Skeletal muscle satellite cell (primary cell): Measurements from ENCODE around the gene STK16.

Source experiments
- H3K27me3 ChIP-seq: 2 replicates; pipeline ENCODE4 v1.7.0; 2013; ENCODE audit warnings: low read length; ENCODE audit not compliant: control insufficient read depth, insufficient read depth
- H3K36me3 ChIP-seq: 2 replicates; pipeline ENCODE4 v1.7.0; 2013; ENCODE audit warnings: mild to moderate bottlenecking, control low read depth, low read length; ENCODE audit not compliant: insufficient read depth
- H3K4me1 ChIP-seq: 2 replicates; pipeline ENCODE4 v1.7.0; 2013; ENCODE audit warnings: low read length; ENCODE audit not compliant: control insufficient read depth, insufficient read depth
- H3K4me2 ChIP-seq: 2 replicates; pipeline ENCODE4 v1.7.0; 2013; ENCODE audit warnings: mild to moderate bottlenecking, low read length
- H3K4me3 ChIP-seq: 2 replicates; pipeline ENCODE4 v1.7.0; 2013; ENCODE audit warnings: low read length
- H3K9ac ChIP-seq: 2 replicates; pipeline ENCODE4 v1.7.0; 2013; ENCODE audit warnings: mild to moderate bottlenecking, low read depth, low read length, moderate library complexity
- H3K9me3 ChIP-seq: replicated peaks from 2 replicates; pipeline ENCODE4 v1.7.0; 2013; ENCODE audit warnings: mild to moderate bottlenecking, control low read depth, low read length

The STK16 gene

DNA sequence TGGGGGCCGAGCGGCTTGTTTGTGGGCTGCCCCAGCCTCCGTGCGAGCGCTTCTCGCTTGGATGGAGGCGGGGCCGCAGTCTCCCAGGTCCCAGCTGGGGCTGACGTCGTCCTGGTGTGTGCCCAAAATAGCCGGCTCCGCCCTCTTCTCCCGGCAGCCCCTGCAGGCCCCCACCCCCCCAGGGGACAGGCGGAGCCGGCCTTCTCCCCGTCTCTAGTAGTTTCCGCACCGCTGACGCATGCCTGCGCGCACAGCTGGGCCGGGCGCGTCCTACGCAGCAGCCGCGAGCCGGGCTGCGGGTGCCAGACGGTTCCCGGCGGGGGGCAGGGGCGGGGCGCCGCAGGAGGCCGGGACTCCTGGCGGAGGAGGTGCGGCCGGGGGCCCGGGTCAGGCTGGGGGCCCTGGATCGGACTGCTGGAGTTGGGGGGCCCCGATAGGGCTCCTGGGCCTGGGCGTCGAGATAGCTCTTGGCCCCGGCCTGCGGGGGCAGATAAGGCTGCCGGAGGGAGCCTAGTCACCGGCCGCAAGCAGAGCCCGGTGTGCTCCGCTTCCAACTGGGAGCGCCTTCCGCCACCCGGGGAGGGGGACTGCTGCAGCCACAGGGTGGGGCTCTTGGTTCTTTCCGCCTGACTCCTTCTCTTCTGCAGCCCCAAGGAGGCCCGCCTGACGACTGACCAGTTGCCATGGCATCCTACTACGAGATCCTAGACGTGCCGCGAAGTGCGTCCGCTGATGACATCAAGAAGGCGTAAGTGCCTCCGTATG lies 34.1 kb downstream of the STK16 start, which contains the start of gene DNAJB2:
TSS of gene DNAJB2 (plus strand) at position 216 of the 765 bp plus-strand sequence. CDS start at position 684, 468 bp downstream.
- H3K9me3 ChIP-seq = no peaks in the 10 kb centered on the region
- no peaks in the 10 kb centered on the region for H3K27me3 ChIP-seq
- H3K4me1 ChIP-seq = peaks cover 28% of the 10 kb centered on the region
- peak within 1 kb of the TSS; percentile 90 for H3K9ac ChIP-seq
- peak within 1 kb of the TSS; percentile 95 for H3K4me2 ChIP-seq
- peaks cover 26% of the 10 kb centered on the region for H3K36me3 ChIP-seq
- peak within 1 kb of the TSS; percentile 73 for H3K4me3 ChIP-seq

DNA sequence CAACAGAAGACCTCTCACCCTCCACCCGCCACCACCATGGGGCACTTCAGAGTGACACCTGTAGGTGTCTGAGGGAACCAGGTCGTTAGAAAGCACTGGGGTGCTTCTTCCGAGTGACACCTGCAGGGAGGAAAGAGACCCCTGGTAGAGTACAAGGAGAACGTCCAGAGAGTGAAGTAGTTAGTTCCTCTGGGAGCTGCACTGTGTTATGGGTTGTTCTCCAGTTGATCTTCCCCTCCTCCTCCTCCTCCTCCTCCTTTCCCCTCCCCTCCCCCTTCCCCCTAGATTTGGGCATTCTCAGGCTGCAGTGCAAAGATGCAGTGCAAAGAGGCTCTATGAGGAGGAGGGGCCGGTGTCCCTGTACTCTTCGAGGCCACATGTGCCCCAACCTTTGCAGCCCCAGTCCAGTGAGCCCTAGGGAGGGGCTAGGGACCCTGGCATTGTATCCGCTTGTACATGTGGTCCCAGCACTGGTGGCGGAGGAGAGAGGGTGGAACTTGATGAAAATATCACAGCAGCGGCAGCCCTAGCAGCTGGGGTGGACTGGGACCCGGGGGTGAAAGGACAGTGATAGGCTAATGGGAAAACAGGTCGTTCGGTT lies 34.7 kb downstream of the STK16 start:
- Histone ChIP-seq H3K4me1 (peaks cover 21% of the 10 kb centered on the region), H3K9ac (peak overlapping the region; percentile 90), H3K4me2 (peak overlapping the region; percentile 95), H3K4me3 (peak overlapping the region; percentile 73), H3K36me3 (peaks cover 31% of the 10 kb centered on the region), H3K27me3 (no peaks in the 10 kb centered on the region), H3K9me3 (no peaks in the 10 kb centered on the region)

DNA sequence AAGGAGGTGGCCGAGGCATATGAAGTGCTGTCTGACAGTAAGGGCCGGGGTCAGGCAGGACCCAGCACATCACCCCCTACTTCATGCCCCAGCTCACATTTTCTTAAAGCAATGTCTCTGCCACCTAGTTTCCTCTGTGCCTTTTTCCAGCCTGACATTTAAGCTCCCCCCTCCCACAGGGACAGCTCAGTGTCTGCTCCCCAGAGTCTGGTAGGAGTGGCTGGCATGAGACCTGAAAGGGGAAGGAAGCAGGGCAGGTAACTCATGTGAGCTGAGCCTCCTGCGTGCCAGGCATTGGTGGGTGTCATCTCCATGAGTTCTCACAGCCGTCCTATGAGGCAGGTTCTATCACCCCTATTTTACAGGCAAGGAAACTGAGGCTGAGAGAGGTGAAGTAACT lies 35.4 kb downstream of the STK16 start:
- Histone ChIP-seq H3K9ac (peak overlapping the region; percentile 90), H3K27me3 (no peaks in the 10 kb centered on the region), H3K4me1 (peaks cover 27% of the 10 kb centered on the region), H3K36me3 (peaks cover 31% of the 10 kb centered on the region), H3K4me2 (peak overlapping the region; percentile 95), H3K4me3 (peak overlapping the region; percentile 73), H3K9me3 (no peaks in the 10 kb centered on the region)

DNA sequence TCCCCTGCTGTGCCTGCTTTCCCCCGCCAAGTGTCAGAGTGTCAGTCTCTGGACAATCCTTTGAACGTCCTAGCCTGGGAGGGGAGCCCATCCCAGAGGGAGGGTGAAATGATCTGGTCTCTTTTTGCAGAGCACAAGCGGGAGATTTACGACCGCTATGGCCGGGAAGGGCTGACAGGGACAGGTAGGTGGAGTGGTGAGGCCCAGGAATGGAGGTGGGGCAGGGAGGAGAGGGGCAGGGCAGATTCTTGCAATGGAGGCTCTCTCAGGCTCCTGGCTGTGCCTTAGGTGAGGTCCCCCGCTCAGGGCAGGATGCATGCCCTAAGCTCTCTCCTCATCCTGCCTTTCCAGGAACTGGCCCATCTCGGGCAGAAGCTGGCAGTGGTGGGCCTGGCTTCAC lies 36.3 kb downstream of the STK16 start:
- H3K9ac ChIP-seq = no peak overlapping the region
- H3K27me3 ChIP-seq = no peaks in the 10 kb centered on the region
- H3K9me3 ChIP-seq = no peaks in the 10 kb centered on the region
- H3K36me3 ChIP-seq = peaks cover 31% of the 10 kb centered on the region
- H3K4me3 ChIP-seq = no peak overlapping the region
- peaks cover 35% of the 10 kb centered on the region for H3K4me1 ChIP-seq
- H3K4me2 ChIP-seq = no peak overlapping the region

DNA sequence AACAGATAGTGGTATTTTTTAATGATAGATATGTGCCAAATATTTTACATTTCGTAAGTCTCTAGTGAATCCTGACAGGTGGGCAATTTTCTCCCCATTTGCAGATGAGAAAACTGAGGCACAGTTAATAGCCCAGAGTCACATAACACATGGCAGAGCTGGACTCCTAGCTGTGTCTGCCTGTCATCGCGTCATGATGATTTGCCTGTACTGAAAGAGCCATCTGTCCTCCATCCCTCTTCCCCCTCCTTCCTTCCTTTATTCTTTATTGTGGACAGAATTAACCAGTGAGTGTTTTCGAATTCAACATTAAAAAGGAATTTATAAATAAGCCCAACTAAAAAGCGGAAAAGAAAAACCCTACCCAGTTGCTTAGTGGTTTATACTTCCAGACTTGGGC lies 37.1 kb downstream of the STK16 start:
- no peak overlapping the region for H3K4me2 ChIP-seq
- no peak overlapping the region for H3K4me3 ChIP-seq
- H3K27me3 ChIP-seq = no peaks in the 10 kb centered on the region
- H3K9ac ChIP-seq = no peak overlapping the region
- no peaks in the 10 kb centered on the region for H3K9me3 ChIP-seq
- peaks cover 41% of the 10 kb centered on the region for H3K4me1 ChIP-seq
- H3K36me3 ChIP-seq = peaks cover 31% of the 10 kb centered on the region

DNA sequence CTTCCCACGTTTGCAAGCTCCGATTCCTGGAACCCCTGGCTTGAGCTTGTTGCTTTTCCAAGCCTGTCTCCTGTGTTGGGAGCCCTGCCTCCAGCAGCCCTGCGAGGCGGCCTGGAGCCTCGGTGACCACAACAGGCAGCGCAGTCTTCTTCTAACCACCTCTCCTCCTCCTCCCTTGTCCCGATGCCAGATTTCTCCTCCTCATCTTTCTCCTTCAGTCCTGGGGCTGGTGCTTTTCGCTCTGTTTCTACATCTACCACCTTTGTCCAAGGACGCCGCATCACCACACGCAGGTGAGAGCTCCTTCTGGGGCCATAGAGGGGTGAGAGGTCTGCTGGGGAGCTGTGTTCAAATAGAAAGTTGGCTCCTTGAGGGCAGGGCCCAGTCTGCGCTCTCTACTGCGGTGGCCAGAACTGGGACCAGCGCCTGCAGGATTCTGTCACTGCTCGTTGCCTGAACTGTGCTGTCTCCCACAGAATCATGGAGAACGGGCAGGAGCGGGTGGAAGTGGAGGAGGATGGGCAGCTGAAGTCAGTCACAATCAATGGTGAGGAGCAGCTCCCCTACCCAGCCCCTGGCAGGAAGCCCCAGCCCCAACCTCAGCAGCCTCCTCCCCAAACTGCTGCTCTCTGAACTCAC lies 37.8 kb downstream of the STK16 start:
- H3K9me3 ChIP-seq = no peaks in the 10 kb centered on the region
- H3K27me3 ChIP-seq = no peaks in the 10 kb centered on the region
- H3K4me3 ChIP-seq = no peak overlapping the region
- peaks cover 37% of the 10 kb centered on the region for H3K4me1 ChIP-seq
- H3K4me2 ChIP-seq = no peak overlapping the region
- H3K36me3 ChIP-seq = peaks cover 31% of the 10 kb centered on the region
- H3K9ac ChIP-seq = no peak overlapping the region

DNA sequence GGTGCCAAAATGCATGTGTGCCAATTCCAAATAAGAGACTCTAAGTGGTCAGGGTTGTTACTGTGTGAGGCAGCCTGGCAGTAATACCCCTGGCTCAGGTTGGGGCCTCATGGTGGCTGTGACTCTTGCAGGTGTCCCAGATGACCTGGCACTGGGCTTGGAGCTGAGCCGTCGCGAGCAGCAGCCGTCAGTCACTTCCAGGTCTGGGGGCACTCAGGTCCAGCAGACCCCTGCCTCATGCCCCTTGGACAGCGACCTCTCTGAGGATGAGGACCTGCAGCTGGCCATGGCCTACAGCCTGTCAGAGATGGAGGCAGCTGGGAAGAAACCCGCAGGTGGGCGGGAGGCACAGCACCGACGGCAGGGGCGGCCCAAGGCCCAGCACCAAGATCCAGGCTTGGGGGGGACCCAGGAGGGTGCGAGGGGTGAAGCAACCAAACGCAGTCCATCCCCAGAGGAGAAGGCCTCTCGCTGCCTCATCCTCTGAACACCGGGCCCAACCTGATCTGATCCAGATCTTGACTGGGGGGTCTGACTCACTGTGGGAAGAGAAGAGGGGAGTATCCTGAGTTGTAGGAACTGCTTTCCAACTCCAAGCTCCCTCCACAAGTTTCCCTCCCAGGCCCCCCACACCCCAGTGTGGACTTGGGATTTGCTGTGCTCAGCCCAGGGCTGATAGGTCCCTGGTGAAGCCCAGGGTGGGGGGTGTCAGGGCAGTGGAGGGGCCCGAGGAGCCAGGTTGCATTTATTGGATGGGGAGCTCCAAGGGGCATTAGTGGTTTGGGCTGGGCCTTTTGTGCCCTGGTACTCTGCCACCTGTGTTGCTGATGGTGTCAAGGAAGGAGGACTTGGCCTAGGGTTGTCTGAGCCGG lies 39.5 kb downstream of the STK16 start:
- Histone ChIP-seq H3K9ac (no peak overlapping the region), H3K27me3 (no peaks in the 10 kb centered on the region), H3K4me3 (no peak overlapping the region), H3K36me3 (peaks cover 31% of the 10 kb centered on the region), H3K4me2 (no peak overlapping the region), H3K4me1 (peaks cover 35% of the 10 kb centered on the region), H3K9me3 (no peaks in the 10 kb centered on the region)

DNA sequence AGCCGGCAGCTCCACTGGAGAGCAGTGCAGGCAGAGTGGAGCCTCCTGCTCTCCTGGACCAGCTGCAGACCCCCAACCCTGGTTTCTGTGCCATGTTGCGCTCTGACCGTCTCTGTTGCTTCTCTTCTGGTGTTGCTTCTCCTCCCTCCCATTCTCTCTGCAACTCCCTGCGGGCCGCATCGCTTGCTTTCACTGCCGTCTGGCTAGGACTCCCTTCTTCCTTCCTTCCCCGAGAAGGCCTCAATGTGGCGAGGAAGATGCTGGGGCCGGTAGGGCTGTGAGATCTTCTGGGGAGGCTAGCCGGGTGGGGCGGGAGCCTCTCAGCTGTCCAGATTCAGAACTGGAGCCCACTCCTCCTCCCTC lies 40.1 kb downstream of the STK16 start:
- Histone ChIP-seq H3K4me3 (no peak overlapping the region), H3K36me3 (peaks cover 31% of the 10 kb centered on the region), H3K4me1 (peaks cover 34% of the 10 kb centered on the region), H3K27me3 (no peaks in the 10 kb centered on the region), H3K9ac (no peak overlapping the region), H3K4me2 (no peak overlapping the region), H3K9me3 (no peaks in the 10 kb centered on the region)

DNA sequence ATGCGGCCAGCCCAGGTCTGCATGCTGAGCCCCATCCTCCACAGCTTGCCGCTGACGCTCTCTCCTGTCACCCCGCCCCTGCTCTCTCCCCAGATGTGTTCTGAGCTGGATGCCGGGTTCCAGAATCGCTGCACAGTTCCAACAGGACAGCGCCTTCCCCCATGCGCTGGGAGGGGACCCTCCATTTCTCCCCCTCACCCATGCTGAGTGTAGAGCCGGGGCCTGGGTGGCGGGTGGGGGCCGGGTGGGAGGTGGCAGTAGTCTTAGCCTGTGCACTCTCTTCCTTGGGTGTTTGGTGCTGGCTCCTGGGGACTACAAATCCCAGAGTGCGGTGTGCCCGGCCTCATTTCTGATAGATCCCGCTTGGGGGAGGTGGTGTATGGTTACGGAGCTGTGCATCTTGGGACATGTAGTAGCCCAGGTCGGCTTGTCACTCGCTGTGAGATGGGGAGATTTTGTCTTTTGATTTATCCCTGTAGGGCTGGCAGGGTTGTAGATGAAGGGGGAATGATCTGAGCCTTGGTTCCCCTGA lies 40.7 kb downstream of the STK16 start:
- Histone ChIP-seq H3K4me1 (peaks cover 34% of the 10 kb centered on the region), H3K4me2 (peak overlapping the region; percentile 70), H3K9ac (peak overlapping the region; percentile 34), H3K4me3 (no peak overlapping the region), H3K9me3 (no peaks in the 10 kb centered on the region), H3K27me3 (no peaks in the 10 kb centered on the region), H3K36me3 (peaks cover 26% of the 10 kb centered on the region)

DNA sequence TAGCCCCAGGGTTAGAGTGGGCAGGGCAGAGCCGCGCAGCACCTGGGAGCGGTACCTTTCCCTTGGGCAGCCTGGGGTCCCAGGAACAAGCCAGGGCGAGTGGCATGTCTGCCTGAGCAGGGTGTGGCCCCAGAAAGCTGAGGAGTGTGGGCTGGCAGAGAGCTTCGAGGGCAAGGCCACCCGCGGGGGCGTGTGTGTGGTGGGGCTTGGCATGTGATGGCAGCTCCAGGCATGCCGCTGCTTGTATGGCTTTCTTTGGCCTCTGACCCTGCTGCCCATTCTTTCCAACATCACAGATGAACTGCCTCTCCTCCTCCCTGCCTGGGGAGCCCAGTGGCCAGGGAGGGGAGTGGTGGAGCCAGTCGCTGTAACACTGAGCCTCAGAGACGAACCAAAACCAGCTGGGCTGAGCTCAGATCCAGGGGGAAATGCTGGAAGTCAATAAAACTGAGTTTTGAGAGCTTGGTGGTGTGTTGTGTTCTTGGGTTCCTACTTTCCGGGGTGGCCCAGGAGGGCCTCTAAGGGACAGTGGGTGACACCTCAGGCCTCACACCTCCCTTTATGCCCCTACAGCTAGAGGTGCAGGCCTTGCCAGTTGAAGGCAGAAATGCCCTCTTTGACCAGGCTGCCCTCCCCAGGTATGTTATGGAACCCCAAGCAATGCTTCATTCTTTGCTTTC lies 41.3 kb downstream of the STK16 start:
- Histone ChIP-seq H3K27me3 (no peaks in the 10 kb centered on the region), H3K4me1 (peaks cover 34% of the 10 kb centered on the region), H3K4me3 (no peak overlapping the region), H3K9me3 (no peaks in the 10 kb centered on the region), H3K36me3 (peaks cover 21% of the 10 kb centered on the region), H3K9ac (peak overlapping the region; percentile 34), H3K4me2 (peak overlapping the region; percentile 70)
